DMS114 treated with DMSO at 0.1 percent for 48 hours (cell line): ENCODE data around the gene RIPK1.
"Not testable (repeated sequence)": the region's sequence is repeated elsewhere in the genome, so short reads cannot be mapped to it uniquely, and the experiment has no call there.

Experiments used
- DNase-seq: peaks from one replicate; lab custom pipeline; 2025; ENCODE audit not compliant: unreplicated experiment; lab: John Stamatoyannopoulos, UW

Gene RIPK1

DNA sequence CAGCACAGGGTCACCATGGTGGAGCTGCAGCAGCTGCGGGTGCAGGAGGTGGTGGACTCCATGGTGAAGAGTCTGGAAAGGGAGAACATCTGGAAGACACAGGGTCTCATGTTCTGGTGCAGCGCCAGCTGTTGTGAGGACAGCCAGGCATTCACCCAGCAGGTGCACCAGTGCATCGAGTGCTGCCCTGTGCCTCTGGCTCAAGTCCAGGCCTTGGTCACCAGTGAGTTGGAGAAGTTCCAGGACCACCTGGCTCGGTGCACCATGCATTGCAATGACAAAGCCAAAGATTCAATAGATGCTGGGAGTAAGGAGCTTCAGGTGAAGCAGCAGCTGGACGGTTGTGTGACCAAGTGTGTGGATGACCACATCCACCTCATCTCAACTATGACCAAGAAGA is 22.9 kb upstream of the RIPK1 start:
- DNase-seq, result no peak

DNA sequence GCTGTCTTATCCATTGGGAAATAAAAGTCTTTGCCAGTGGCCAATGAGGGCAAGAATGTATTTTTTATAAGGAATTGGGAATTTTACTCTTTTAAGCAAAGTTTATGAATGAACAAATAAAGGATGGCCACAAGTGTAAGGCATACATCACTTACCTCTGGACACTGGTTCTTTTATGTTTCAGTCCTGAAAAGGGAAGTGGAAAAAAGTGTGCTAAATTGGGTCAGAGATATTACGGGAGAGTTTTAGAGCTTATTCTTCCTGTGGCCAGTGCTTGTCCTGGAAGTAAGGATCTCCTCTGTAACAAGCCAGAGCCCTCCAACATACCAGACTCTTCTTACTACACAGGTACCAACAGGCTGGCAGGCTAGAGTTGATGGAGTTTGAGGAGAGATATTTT is 22.5 kb upstream of the RIPK1 start:
- no peak for DNase-seq

DNA sequence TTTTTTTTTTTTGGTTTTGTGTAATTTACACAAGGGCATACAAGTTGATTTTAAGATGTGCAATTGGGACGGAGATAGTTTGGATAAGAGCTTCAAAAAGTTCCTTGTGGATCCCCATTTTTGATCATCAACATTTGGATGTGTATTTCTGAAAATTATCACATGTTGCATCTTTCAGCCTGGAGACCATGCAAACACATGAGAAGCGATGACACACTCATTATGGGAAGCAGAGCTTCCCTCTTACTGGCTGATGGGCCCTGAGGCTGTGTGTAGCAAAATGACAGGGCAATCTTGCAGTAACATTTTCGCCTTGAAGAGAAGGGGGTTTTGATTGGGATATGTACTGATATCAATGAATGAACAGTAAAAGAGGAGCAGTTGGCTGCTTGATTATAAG is 22.0 kb upstream of the RIPK1 start:
- DNase-seq, result no peak

DNA sequence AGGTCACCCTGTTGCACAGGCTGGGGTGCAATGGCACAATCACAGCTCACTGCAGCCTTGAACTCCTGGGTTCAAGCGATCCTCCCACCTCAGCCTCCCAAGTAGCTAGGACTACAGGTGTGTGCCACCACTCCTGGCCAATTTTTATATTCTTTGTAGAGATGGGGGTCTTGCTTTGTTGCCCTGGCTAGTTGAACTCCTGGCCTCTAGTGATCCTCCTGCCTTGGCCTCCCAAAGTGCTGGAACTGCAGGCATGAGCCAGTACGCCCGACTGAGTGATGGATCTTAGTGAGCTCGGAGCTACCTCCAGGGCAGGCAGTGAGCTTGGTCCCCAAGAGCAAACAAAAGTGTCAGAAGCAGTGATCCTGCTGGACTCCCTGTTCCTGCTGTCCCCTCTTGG is 20.3 kb upstream of the RIPK1 start:
- not testable (repeated sequence) for DNase-seq

DNA sequence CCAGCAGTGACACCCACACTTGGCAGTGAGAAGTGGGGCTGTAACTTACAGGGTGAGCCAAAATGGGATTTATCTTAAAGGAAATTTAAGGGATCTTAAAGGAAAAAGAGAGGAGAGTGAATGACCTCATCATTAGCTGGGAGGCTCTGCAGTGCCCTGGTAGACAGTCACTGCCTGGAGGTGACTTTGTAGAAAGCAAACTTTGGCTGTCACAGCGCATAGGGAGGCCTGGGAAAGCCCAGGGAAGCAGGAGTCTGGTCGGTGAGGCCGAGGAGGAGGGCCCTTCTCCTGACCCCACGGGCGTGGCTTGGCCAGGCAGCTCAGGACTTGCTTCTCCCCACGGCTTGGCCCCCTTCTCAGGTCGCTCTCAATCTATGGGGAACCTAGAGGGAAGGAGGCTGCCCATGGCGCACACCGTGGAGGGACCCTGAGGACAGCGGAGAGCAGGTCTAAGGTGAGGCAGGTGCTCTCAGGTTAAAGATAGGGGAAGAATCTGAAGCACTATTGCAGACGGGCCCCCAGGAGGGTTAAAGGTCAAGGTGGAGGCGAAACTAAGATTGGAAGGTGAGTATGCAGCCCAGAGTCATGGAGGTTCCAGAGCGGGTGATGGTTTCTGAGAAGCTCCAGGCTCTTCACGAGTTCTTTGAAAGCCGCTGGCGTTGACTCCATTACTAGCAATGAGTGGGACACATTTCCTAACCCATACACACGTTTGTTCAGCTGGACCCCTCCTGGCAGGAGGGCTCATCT is 15.6 kb upstream of the RIPK1 start:
- no peak for DNase-seq

DNA sequence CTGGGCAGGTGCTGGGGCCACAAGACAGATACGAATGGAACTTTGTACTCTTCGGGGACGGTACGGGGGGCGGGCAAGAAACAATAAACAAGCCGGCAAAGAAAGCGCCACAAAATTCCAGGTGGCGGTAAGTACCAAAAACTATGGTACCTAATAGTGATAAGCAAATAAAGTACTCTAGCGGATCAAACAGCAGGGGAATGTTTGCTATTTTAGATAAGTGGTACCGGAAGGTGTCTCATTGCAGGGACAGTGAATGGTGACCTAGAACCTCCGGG is 15.1 kb upstream of the RIPK1 start:
- DNase-seq, result no peak

DNA sequence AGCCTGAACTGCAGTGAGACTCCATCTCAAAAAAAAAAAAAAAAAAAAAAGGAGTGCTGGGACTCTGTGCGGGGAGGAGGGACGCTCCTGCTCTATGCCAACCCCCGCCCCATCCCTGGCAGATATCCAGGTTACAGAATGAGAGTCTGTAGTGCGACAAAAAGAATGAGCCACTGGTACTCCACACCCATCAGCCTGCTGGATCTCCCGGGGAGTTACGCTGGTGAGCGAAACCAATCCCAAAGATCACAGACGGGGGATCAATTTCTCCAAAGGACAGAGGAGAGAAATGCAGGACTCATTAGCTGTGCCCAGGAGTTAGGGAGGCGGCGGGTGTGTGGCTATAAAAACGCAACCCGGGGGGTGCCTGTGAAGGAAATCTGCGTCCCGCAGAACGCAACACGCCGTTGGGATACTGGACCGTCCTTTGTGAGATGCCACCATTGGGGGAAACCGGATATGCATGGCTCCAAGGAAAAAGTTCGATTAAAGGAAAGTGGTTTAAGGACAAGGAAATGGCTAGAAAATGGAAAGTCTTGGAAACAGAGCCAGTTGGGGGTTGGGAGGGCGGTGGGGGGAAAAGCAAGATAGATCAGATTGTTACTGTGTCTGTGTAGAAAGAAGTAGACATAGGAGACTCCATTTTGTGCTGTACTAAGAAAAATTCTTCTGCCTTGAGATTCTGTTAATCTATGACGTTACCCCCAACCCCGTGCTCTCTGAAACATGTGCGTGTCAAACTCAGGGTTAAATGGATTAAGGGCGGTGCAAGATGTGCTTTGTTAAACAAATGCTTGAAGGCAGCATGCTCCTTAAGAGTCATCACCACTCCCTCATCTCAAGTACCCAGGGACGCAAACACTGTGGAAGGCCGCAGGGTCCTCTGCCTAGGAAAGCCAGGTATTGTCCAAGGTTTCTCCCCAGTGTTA is 13.8 kb upstream of the RIPK1 start:
- peak; percentile 18 for DNase-seq

DNA sequence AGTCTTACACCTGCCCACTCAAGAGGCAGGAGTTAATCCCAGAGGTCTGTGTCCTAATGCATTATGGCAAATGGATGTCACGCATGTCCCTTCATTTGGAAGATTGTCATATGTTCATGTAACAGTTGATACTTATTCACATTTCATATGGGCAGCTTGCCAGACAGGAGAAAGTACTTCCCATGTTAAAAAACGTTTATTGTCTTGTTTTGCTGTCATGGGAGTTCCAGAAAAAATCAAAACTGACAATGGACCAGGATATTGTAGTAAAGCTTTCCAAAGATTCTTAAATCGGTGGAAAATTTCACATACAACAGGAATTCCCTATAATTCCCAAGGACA is 13.2 kb upstream of the RIPK1 start:
- not testable (repeated sequence) for DNase-seq

DNA sequence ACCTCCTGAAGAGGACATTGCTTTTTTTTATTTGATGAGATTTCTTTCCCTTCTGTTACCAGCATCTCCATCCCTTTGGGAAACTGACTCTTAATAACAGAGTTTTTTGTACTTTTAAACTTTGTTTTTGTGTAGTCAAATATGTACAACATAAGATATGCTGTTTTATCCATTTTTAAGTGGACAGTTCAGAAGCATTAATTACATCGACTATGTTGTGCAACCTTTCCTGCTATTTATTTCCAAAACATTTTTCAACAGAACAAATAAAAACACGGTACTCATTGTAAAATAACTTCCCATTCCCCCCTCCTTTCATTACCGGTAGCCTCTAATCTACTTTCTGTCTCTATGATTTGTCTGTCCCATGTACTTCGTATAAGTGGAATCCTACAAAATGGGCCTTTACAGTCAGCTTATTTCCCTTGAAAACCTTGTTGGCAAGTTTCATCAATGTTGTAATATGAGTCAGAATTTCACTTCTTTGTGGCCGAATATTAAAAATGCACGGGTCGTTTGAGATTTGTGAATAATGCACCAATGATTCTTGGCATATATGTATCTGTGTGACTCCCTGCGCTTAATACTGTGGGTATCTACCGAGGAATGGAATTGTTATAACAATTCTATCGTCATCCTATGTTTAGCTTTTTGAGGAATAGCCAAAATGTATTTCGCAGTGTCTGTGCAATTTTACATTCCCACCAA is 11.1 kb upstream of the RIPK1 start:
- no peak for DNase-seq

DNA sequence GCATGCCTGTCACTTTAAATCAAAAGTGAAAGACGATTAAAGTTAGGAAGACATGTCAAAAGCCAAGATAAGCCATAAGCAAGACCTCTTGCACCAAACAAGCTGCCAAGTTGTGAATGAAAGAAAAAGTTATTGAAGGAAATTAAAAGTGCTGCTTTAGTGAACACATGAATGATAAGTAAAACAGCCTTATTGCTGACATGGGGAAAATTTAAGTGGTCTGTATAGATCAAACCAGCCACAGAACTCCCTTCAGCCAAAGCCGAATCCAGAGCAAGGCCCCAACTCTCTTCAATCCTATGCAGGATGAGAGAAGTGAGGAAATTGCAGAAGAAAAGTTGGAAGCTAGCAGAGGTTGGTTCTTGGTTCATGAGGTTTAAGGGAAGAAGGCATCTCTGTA is 9.3 kb upstream of the RIPK1 start:
- no peak for DNase-seq

DNA sequence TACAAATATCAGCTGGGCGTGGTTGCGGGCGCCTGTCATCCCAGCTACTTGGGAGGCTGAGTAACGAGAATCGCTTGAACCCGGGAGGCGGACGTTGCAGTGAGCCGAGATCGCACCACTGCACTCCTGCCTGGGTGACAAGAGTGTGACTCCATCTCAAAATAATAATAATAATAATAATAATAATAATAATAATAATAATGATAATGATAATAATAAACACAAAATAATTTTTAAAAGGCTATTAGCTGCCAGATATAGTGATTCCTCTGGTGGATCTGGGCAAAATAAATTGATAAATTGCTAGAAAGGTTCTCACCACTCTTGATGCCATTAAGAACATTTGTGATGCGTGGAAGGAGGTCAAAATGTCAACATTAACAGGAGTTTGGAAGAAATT is 8.2 kb upstream of the RIPK1 start:
- not testable (repeated sequence) for DNase-seq

DNA sequence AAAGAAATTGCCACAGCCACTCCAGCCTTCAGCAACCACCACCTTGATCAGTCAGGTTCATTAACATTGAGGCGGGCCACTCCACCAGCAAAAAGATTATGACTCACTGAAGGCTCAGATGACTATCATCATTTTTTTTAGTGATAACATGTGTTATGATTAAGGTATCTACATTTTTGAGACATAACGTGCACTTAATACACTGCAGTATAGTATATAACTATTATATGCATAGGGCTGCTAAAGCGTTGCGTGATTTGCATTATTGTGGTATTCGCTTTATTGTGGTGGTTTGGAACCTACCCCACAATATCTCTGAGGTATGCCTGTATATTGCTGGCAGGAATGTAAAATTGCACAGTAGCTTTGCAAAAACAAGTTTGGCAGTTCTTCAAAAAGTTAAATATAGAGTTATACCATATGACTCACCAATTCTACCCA is 6.8 kb upstream of the RIPK1 start:
- DNase-seq, result no peak

DNA sequence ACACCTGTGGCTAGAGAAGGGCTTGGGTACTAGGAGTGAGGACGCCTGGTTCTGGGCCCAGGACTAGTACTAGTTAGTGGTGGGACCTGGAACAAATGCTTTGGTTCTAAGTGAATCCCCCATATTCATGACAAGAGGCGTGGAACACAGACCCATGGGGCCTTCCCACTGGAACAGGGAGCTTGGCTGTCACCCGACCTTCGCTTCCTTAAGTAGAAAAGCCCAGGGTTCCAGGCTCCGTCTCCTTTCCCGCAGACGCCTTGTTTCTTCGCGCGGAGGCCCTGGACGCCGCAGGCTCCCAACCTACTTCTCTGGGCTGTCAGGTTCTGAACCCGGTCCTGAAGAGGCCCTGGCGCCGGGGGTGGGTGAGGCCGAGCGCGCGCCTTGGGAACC is 5.0 kb upstream of the RIPK1 start:
- DNase-seq, result not testable (repeated sequence)

DNA sequence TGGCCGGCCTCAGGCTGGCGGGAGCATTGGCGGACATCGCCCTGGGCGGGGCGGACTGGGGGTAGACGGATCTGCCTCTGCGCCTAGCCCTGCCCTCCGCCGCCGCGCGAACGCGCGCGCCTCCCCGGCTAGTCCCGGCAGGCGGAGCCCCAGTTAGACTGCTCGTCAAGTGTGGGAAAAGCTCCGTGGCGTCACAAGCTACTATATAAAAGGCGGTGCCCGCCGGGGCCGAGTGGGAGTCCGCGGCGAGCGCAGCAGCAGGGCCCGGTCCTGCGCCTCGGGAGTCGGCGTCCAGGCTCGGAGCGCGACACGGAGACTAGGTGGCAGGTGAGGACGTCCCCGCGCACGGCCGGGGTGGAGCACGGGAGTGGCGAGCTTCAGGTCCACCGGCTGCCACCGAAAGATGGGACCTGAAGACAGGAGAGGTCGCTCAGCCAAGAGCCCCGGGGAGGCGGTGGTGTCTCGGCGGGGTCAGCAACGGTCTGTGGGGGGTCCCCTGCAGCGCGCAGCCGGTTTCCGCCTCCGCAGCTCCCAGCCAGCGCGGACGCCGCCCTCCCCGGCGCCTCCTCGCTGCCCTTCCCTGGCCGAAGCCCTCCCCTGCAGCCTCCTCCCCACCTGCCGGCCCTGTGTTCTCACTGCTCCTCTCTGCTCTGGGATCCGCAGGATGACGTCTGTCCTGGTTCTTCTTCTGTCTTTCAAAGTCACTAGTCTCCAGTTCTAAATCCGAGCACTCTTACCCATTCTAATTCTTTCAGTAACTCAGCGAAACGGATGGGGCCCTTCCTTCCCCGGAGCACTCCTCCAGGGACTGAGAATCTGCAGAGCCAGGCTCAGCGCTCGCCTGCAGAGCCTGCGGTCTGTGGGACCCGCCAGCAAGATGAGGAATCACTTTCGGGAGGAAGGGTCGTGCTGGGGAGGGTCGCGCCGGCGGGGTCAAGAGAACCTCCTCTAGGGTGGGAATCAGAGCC is 4.3 kb upstream of the RIPK1 start:
- peak; percentile 94 for DNase-seq

DNA sequence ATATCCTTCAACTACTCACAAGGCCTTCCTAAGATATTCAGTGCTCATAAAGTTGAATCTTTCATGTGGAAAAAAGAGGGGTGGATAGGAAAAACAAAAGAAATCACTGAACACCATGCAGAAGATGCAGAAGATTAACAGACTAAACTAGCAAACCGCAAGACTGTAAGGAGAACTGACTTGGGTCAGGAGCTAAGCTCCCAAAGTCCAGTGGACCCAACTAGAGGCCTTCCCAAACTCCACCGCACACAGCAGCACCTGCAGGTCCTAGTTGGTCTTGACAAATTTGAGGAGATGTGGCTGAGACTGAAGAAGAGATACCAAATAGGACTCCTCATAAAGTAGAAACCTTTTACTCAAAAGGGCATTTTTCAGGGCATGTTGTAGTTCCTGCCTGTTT is 3.3 kb downstream of the RIPK1 start:
- DNase-seq, result no peak

DNA sequence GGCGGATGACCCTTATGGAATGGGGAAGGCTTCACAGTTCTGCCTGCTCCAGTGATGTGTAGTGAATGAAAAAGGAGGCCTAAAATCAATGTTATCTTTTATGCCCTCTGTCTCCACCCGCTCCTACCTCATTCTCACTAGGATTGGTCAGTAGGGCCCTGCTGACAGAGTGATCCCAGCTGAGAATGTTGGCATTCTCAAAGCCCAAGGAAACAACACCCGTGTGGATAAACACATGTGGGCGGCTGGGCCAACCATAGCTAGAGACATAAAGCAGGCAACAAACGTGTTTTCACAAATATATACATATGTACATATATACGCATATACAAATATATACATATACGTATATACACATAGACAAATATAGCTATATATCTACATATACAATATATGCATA is 4.5 kb downstream of the RIPK1 start:
- no peak for DNase-seq

DNA sequence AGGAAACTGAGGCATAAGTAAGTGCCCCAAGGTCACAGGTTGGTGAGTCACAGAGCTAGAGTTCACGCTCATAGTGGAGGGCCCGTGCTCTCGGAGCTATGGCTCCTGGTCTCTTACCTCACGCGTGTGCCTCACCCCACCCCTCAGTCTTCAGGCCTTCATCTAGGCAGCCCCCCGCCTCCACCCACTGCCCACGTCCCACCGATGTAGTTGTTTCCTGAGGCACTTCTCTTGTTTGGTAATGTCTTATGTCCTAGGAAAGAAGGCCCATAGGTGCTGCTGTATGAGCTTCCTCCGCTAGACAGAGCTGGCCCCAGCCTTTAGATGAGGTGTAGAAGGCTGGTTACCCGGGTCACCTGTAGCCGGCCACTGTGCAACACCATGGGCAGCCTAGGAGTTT is 5.1 kb downstream of the RIPK1 start:
- DNase-seq, result no peak

DNA sequence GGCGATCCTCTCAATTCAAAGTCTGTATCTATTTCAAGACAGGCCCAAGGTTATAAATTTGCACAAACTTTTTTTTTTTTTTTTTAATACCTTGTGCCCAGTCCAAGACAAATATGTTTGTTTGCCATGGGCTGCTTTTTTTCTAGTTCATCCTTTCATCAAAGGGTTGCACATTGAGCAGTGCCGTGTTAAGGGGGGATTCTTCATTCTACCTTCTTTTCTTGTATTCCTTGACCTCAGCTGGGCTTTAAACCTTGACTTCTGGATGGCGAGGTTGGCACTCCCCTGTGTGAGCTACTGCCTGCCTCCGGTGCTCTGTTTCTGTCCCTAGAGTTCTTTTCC is 7.4 kb downstream of the RIPK1 start:
- DNase-seq, result no peak

DNA sequence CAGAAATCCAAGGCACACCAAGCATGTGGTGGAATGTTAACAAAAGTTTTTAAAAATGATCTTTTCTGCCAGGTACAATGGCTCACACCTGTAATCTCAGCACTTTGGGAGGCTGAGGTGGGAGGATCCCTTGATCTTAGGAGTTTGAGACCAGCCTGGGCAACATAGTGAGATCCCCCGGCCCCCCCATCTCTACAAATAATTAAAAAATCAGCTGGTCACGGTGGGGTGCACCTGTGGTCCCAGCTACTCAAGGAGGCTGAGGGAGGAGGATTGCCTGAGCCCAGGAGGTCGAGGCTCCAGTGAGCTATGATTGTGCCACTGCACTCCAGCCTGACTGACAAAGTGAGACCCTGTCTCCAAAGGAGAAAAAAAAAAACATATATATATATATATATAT is 8.0 kb downstream of the RIPK1 start:
- DNase-seq, result no peak

DNA sequence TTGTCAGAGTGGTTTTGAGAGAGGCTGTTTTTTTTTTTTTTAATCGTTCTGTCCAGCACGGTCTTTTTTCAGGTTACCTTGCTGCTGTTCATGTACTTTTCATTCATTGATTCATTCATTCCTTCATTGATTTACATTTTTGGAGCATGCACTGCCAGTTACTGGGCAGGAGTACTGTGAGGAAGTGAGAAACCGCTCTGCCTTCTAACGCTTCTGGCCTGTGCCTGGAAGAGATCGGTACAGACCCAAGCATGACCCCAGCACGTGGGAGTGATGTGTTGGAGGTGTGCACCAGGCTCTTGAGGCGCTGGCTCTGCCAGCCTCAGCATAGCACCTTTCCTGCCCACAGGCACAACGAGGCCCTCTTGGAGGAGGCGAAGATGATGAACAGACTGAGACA is 9.1 kb downstream of the RIPK1 start:
- DNase-seq, result no peak

DNA sequence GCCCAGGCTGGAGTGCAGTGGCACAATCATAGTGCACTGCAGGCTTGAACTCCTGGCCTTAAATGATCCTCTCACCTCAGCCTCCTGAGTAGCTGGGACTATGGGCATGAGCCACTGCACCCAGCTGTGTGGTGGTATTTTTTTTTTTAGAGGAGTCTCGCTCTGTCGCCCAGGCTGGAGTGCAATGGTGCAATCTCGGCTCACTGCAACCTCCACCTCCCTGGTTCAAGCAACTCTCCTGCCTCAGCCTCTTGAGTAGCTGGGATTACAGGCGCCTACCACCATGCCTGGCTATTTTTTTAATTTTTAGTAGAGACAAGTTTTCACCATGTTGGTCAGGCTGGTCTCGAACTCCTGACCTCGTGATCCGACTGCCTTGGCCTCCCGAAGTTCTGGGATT is 10.7 kb downstream of the RIPK1 start:
- not testable (repeated sequence) for DNase-seq
